ENCODE measurements around the gene FICD. TPM values are rescaled to one million over a fixed set of nuclear protein-coding genes. Genes with fewer than 3 reads are reported as not detected.

FICD gene
- polyA plus RNA-seq, 3 donors = 3.4 to 4.1 (median 4.0) TPM

DNA sequence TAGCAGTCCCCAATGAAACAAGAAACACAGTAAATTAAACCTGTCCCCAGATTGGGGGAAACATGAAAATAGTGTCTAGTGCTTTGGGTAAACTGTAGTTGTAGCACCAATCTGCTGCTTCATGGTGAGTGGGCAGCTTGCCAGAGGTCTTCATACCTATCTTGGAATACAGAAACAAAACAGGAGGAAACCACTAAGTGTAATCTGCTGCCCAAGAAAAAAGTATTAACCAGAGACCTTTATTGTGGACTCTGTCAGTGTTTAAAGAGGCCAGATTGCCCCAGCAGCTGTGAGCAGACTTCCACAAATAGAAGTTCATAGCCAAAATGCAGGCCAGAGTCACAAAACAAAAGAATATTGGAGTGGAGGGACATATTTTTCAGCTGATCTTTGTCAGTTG is 49.6 kb downstream of the FICD start:
- no peak for DNase-seq (ENCODE audit: low read depth in 3 of 3, low spot score in 2 of 3)

DNA sequence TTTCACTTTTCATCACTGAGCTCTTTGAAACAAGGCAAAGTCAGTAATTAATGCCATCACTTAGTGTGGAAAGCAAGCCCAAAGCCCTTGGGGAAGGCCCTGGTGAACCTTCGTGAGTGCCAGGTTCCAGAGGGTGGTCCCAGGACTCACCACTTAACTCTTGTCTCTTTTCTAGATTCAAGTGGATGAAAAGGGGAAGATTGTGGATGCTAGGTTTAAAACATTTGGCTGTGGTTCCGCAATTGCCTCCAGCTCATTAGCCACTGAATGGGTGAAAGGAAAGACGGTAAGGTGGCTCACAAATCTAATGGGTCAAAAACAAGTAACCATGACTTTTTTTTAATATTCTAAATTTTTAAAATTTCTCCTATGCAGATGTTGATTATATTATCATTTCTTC is 50.1 kb downstream of the FICD start:
- no peak for DNase-seq (ENCODE audit: low read depth in 3 of 3, low spot score in 2 of 3)

DNA sequence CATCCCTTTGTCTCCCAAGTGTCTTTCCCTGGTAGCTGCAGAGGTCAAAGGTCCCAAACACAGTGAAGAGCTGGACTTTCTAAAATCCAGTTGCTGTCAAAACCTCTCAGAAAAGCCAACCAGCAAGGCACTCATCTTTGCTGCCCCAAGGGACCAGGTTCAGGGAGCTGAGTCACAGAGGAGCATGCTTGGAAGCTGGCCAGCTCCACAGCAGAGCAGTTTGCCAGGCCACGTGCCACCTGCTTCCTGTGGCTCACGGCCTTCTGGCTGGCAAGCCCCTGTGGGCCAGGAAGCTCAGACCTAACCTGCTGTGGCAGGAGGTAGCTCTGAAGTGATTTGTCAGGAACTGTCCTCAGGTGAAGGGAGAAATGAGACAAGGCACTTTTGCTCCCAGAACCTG is 50.9 kb downstream of the FICD start:
- DNase-seq (ENCODE audit: low read depth in 3 of 3, low spot score in 2 of 3) = no peak

DNA sequence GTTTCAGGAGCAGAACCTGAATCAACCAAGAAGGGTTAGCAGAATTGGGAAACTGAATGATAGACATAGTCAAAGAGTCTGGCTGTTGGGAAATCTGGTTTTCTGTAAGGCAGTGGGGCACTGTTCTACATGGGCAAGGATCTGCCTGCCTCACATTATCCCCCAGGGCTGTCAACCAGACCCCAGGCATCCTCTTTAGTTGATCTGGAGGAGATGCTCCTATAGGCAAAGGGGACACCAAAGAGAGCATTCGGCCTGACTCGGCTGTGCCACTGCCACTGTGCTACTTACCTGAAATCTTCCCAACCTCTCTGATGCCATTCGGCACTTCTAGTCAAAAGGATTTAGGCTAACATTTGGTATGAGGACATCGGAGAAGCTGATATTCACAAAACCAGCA is 51.4 kb downstream of the FICD start:
- no peak for DNase-seq (ENCODE audit: low read depth in 3 of 3, low spot score in 2 of 3)

DNA sequence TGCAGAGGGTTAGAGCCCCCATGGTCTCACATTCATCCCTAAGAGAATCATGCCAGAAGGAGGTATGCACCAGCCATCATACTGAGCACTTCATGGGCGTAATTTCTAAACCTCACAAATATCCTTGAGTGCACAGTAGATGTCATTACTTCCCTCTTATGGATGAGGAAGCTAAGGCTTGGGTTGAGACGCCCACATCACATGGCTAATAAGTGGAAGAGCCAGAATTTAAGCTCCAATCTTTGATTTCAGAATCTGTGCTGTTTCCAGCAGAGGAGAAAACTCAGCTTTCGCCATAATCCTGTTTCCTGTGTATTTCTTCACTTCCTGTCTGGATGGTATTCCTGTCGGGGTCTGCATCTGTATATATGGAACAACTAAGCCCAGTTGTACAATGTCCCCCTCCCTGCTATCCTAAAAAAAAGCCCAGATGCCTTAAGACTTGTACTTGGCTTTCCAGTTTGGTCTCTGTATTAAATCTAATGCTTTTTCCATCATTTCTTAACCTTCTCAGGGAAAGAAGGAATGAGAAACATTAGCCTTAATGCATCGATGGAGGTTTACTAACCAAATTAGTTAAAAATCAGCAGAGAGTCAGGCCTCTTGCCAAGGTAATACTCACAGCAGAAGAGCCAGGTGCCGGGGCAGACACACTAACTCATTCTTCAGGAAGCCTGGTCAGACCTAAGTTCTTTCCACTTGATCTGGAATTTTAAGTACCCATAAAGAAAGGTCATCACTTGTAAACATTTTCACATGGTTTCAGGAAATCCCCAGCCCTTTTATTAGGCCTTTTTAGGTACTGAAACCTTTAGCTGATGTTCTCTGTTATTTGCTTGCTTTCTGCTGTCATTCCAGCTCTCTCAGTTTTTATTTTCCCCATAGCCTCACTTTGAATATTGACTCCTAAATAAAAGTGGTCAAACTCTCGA is 52.6 kb downstream of the FICD start:
- no peak for DNase-seq (ENCODE audit: low read depth in 3 of 3, low spot score in 2 of 3)

DNA sequence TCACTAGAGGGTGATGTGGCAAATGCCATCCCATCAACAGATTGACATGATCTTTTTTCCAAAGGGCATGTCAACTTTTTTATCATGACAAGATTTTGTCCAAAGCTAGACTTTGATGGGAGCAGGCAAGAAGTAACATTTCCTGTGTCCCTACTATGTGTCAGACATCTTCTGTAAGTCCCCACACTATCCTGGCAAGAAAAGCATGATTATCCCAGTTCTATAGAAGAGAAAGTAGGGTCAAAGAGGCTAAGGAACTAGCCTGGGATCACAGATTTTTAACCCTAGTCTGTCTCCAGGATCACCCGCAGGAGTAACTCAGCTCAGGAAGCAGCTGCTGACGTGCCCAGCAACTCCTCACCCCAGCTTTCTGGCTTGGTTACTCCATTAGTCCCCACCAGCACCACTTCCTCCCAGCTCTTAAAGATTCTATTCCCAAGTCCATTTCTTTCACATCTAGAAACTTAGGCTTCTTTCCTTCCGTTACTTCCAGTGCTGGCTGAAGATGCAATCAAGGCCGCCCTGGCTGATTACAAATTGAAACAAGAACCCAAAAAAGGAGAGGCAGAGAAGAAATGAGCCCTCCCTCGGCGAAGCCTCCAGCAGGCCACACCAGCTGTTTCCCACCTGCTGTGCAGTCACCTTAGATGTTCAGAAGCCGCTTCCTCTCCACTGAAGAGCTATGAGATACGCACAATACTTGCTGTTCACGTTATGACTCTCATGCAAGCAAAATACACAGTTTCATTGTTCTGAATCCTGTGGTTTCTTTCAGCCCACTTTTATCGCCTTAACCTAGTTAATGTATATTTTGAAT is 53.5 kb downstream of the FICD start:
- no peak for DNase-seq (ENCODE audit: low read depth in 3 of 3, low spot score in 2 of 3)

Other genes starting within 250 kb of the FICD start
- 1 to 10 TPM; 4.3 to 5.4 (median 4.5) TPM for gene CMKLR1, start 176.0 kb upstream of the FICD start, polyA plus RNA-seq (ENCODE audit: insufficient read length in 3 of 3)
- gene SART3, start 45.9 kb downstream of the FICD start, polyA plus RNA-seq (ENCODE audit: insufficient read length in 3 of 3) = 10 to 100 TPM; 52.9 to 55.7 (median 54.9) TPM
- 100 to 1,000 TPM; 114 to 127 (median 120) TPM for gene ISCU, start 47.3 kb downstream of the FICD start, polyA plus RNA-seq (ENCODE audit: insufficient read length in 3 of 3)
- 10 to 100 TPM; 19.9 to 21.2 (median 20.1) TPM for gene TMEM119, start 82.8 kb downstream of the FICD start, polyA plus RNA-seq (ENCODE audit: insufficient read length in 3 of 3)
- gene SELPLG, start 118.6 kb downstream of the FICD start, polyA plus RNA-seq (ENCODE audit: insufficient read length in 3 of 3) = 1 to 10 TPM; 1.6 to 2.7 (median 1.7) TPM
- gene CORO1C, start 216.2 kb downstream of the FICD start, polyA plus RNA-seq (ENCODE audit: insufficient read length in 3 of 3) = 10 to 100 TPM; 57.9 to 62.0 (median 58.3) TPM

Measured in right renal cortex interstitium (tissue), 3 donors.